NCI-H1694 (cell line): ENCODE data around the gene LRRC32.

Experiments used
- DNase-seq: peaks from one replicate; lab custom pipeline; 2025; lab: John Stamatoyannopoulos, UW

LRRC32 gene

GRCh38 chr11:76699451-76700091 lies 29.0 kb upstream of the LRRC32 start:
- DNase-seq, result no peak

GRCh38 chr11:76698321-76699043 lies 27.9 kb upstream of the LRRC32 start:
- no peak for DNase-seq

GRCh38 chr11:76696756-76697155 lies 26.2 kb upstream of the LRRC32 start:
- no peak for DNase-seq

GRCh38 chr11:76695771-76696170 lies 25.2 kb upstream of the LRRC32 start:
- DNase-seq, result no peak

- no peak for DNase-seq
Measured at GRCh38 chr11:76695133-76695532, 24.6 kb upstream of the LRRC32 start.

GRCh38 chr11:76694664-76695063 lies 24.1 kb upstream of the LRRC32 start:
- no peak for DNase-seq

- DNase-seq, result no peak
Measured at GRCh38 chr11:76693806-76694205, 23.3 kb upstream of the LRRC32 start.

- no peak for DNase-seq
Measured at GRCh38 chr11:76692956-76693355, 22.4 kb upstream of the LRRC32 start.

GRCh38 chr11:76691655-76692054 lies 21.1 kb upstream of the LRRC32 start:
- DNase-seq, result no peak

- no peak for DNase-seq
Measured at GRCh38 chr11:76690736-76691135, 20.2 kb upstream of the LRRC32 start.

- DNase-seq, result no peak
Measured at GRCh38 chr11:76689313-76690260, 19.0 kb upstream of the LRRC32 start.

GRCh38 chr11:76688146-76688545 lies 17.6 kb upstream of the LRRC32 start:
- DNase-seq, result no peak

GRCh38 chr11:76686261-76687079 lies 15.9 kb upstream of the LRRC32 start:
- no peak for DNase-seq

GRCh38 chr11:76685831-76686230 lies 15.3 kb upstream of the LRRC32 start:
- no peak for DNase-seq

- no peak for DNase-seq
Measured at GRCh38 chr11:76685237-76685636, 14.7 kb upstream of the LRRC32 start.

GRCh38 chr11:76684516-76684915 lies 14.0 kb upstream of the LRRC32 start:
- DNase-seq, result no peak

- no peak for DNase-seq
Measured at GRCh38 chr11:76683161-76684095, 12.9 kb upstream of the LRRC32 start.

GRCh38 chr11:76682684-76683083 lies 12.1 kb upstream of the LRRC32 start:
- DNase-seq, result no peak

GRCh38 chr11:76682106-76682505 lies 11.6 kb upstream of the LRRC32 start:
- no peak for DNase-seq

GRCh38 chr11:76680518-76681425 lies 10.2 kb upstream of the LRRC32 start:
- peak; percentile 57 for DNase-seq
